ENCODE results near the gene RFX1. TPM values are rescaled to one million over a fixed set of nuclear protein-coding genes. Genes with fewer than 3 reads are reported as not detected.

RFX1 gene
- total and polyA plus RNA-seq, 9 of the 15 experiments (the other 6 are each of a cell fraction or from before 2014, with no cell fraction given): 0.14 to 19.3 (median 1.2) TPM

- TF ChIP-seq, protein P1, sequence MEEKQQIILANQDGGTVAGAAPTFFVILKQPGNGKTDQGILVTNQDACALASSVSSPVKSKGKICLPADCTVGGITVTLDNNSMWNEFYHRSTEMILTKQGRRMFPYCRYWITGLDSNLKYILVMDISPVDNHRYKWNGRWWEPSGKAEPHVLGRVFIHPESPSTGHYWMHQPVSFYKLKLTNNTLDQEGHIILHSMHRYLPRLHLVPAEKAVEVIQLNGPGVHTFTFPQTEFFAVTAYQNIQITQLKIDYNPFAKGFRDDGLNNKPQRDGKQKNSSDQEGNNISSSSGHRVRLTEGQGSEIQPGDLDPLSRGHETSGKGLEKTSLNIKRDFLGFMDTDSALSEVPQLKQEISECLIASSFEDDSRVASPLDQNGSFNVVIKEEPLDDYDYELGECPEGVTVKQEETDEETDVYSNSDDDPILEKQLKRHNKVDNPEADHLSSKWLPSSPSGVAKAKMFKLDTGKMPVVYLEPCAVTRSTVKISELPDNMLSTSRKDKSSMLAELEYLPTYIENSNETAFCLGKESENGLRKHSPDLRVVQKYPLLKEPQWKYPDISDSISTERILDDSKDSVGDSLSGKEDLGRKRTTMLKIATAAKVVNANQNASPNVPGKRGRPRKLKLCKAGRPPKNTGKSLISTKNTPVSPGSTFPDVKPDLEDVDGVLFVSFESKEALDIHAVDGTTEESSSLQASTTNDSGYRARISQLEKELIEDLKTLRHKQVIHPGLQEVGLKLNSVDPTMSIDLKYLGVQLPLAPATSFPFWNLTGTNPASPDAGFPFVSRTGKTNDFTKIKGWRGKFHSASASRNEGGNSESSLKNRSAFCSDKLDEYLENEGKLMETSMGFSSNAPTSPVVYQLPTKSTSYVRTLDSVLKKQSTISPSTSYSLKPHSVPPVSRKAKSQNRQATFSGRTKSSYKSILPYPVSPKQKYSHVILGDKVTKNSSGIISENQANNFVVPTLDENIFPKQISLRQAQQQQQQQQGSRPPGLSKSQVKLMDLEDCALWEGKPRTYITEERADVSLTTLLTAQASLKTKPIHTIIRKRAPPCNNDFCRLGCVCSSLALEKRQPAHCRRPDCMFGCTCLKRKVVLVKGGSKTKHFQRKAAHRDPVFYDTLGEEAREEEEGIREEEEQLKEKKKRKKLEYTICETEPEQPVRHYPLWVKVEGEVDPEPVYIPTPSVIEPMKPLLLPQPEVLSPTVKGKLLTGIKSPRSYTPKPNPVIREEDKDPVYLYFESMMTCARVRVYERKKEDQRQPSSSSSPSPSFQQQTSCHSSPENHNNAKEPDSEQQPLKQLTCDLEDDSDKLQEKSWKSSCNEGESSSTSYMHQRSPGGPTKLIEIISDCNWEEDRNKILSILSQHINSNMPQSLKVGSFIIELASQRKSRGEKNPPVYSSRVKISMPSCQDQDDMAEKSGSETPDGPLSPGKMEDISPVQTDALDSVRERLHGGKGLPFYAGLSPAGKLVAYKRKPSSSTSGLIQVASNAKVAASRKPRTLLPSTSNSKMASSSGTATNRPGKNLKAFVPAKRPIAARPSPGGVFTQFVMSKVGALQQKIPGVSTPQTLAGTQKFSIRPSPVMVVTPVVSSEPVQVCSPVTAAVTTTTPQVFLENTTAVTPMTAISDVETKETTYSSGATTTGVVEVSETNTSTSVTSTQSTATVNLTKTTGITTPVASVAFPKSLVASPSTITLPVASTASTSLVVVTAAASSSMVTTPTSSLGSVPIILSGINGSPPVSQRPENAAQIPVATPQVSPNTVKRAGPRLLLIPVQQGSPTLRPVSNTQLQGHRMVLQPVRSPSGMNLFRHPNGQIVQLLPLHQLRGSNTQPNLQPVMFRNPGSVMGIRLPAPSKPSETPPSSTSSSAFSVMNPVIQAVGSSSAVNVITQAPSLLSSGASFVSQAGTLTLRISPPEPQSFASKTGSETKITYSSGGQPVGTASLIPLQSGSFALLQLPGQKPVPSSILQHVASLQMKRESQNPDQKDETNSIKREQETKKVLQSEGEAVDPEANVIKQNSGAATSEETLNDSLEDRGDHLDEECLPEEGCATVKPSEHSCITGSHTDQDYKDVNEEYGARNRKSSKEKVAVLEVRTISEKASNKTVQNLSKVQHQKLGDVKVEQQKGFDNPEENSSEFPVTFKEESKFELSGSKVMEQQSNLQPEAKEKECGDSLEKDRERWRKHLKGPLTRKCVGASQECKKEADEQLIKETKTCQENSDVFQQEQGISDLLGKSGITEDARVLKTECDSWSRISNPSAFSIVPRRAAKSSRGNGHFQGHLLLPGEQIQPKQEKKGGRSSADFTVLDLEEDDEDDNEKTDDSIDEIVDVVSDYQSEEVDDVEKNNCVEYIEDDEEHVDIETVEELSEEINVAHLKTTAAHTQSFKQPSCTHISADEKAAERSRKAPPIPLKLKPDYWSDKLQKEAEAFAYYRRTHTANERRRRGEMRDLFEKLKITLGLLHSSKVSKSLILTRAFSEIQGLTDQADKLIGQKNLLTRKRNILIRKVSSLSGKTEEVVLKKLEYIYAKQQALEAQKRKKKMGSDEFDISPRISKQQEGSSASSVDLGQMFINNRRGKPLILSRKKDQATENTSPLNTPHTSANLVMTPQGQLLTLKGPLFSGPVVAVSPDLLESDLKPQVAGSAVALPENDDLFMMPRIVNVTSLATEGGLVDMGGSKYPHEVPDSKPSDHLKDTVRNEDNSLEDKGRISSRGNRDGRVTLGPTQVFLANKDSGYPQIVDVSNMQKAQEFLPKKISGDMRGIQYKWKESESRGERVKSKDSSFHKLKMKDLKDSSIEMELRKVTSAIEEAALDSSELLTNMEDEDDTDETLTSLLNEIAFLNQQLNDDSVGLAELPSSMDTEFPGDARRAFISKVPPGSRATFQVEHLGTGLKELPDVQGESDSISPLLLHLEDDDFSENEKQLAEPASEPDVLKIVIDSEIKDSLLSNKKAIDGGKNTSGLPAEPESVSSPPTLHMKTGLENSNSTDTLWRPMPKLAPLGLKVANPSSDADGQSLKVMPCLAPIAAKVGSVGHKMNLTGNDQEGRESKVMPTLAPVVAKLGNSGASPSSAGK (IDR thresholded peaks at IDR 0.05): no peak
- TF ChIP-seq RBM34 (IDR thresholded peaks at IDR 0.05; ENCODE audit: borderline replicate concordance, insufficient read depth, low read length): no peak
- no peak for TF ChIP-seq GABPB1 (CRISPR knock-in tag; IDR thresholded peaks at IDR 0.05)
- TF ChIP-seq TRIM24 (IDR thresholded peaks at IDR 0.05): peak in 1 of 2 experiments; percentile 62; a peak in 2 of 4 replicates
- TF ChIP-seq ZNF175 (CRISPR knock-in tag; IDR thresholded peaks at IDR 0.05; ENCODE audit: low read depth): no peak
- TF ChIP-seq CBX1 (IDR thresholded peaks at IDR 0.05; ENCODE audit: low read depth): no peak
- no peak for TF ChIP-seq FOXO4 (CRISPR knock-in tag; IDR thresholded peaks at IDR 0.05)
- TF ChIP-seq MIER1 (IDR thresholded peaks at IDR 0.05; ENCODE audit: low read depth): 0 out of 2 replicates have a peak, but pooled peaks have one; percentile 36
- no peak for TF ChIP-seq SUPT5H (IDR thresholded peaks at IDR 0.05)
- no peak for TF ChIP-seq MEF2A (IDR thresholded peaks at IDR 0.05; ENCODE audit: control insufficient read depth, low read depth, low read length)
- no peak for TF ChIP-seq MCM7 (IDR thresholded peaks at IDR 0.05)
- TF ChIP-seq, protein P2, sequence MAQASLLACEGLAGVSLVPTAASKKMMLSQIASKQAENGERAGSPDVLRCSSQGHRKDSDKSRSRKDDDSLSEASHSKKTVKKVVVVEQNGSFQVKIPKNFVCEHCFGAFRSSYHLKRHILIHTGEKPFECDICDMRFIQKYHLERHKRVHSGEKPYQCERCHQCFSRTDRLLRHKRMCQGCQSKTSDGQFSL (CRISPR knock-in tag; IDR thresholded peaks at IDR 0.05): no peak
- TF ChIP-seq, protein P2 (tag; IDR thresholded peaks at IDR 0.05): no peak
These were observed 17.5 kb upstream of the RFX1 start (continued) for GRCh38 chr19:14023404-14024235.
